OCI-LY3 (cell line): Measurements from ENCODE around the gene UBA5.

ENCODE experiments used
- H2AFZ ChIP-seq: fragments of 200-600, 300-600 bp; shearing (Covaris generic); 2 replicates; pipeline ENCODE4 v1.6.0; 2014; ENCODE audit warnings: antibody characterized with exemption, low read depth, low read length
- H3K27ac ChIP-seq: fragments of 200-600, 300-600 bp; sonication (generic); 2 replicates; pipeline ENCODE4 v1.5.1; 2014; ENCODE audit warnings: mild to moderate bottlenecking, low read length, moderate library complexity, mixed read lengths
- H3K27me3 ChIP-seq: fragments of 200-600, 300-600 bp; sonication (generic); 2 replicates; pipeline ENCODE4 v1.6.1; 2014; ENCODE audit warnings: low read depth, low read length, mixed read lengths
- H3K36me3 ChIP-seq: fragments of 200-600, 300-600 bp; sonication (generic); replicated peaks from 2 replicates; pipeline ENCODE3; 2014; ENCODE audit warnings: low read depth, low read length, mixed read lengths
- H3K4me1 ChIP-seq: fragments of 300-600, 200-600 bp; sonication (generic); 2 replicates; pipeline ENCODE4 v1.6.1; 2014; ENCODE audit warnings: low read length, mixed read lengths
- H3K4me2 ChIP-seq: fragments of 200-600, 300-600 bp; sonication (generic); 2 replicates; pipeline ENCODE4 v1.6.1; 2014; ENCODE audit warnings: low read length, mixed read lengths
- H3K4me3 ChIP-seq: fragments of 300-600, 200-600 bp; sonication (generic); 2 replicates; pipeline ENCODE4 v1.5.1; 2014; ENCODE audit warnings: antibody characterized with exemption, mild to moderate bottlenecking, low read length, moderate library complexity
- H3K79me2 ChIP-seq: fragments of 300-600, 200-600 bp; shearing (Covaris generic); 2 replicates; pipeline ENCODE4 v1.6.1; 2014; ENCODE audit warnings: mild to moderate bottlenecking, low read length, mixed read lengths
- H3K9ac ChIP-seq: fragments of 300-600, 200-600 bp; shearing (Covaris generic); 2 replicates; pipeline ENCODE4 v1.6.0; 2014; ENCODE audit warnings: mild to moderate bottlenecking, low read length, moderate library complexity
- H3K9me3 ChIP-seq: fragments of 200-600, 300-600 bp; shearing (Covaris generic); 2 replicates; pipeline ENCODE4 v1.6.1; 2014; ENCODE audit warnings: low read length, mixed read lengths; ENCODE audit not compliant: insufficient read depth
- H4K20me1 ChIP-seq: fragments of 200-600, 300-600 bp; sonication (generic); 2 replicates; pipeline ENCODE4 v1.6.1; 2016; ENCODE audit warnings: low read length, mixed read lengths; ENCODE audit not compliant: insufficient read depth
- EZH2phosphoT487 ChIP-seq: fragments of 200-600 bp; shearing (Covaris generic); IDR thresholded peaks from 2 replicates; pipeline ENCODE4 v1.6.1; 2018; ENCODE audit warnings: antibody characterized with exemption, mixed run types, low read depth
- TF ChIP-seq, protein P1 (sequence below): fragments of 200-600, 300-600 bp; sonication (generic); IDR thresholded peaks from 2 replicates; pipeline ENCODE4 v1.5.1; 2014; ENCODE audit warnings: antibody characterized with exemption, low read length, low read depth

The UBA5 gene

DNA sequence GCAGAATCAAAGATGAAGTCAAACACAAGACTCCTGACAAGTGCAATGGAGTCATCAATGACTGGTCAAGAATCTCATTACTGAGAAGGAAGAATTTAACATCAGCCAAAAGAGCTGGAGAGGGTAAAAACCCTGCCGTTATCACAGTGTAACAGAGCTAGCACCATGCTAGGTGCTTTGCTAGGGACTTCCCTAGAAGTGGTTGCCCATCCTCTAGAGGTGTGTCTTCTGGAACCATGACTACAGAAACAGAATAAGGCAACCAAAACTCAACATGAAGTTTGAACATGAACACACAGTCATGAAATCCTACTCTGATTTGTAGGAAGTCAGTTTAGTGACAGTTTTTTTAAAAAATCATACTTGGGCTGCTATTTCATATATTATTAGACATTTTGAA, 10.0 kb upstream of the UBA5 start:
- Histone ChIP-seq H3K9me3 (no peaks in the 10 kb centered on the region), H4K20me1 (0 out of 2 replicates have a peak, but pooled peaks cover 5% of the 10 kb centered on the region), H3K4me2 (no peak overlapping the region), H2AFZ (no peak overlapping the region), H3K27ac (no peak overlapping the region), H3K36me3 (no peaks in the 10 kb centered on the region), H3K4me1 (peaks cover 6% of the 10 kb centered on the region; the same call in 1 of the 2 replicates), H3K27me3 (no peaks in the 10 kb centered on the region), H3K79me2 (no peaks in the 10 kb centered on the region), H3K4me3 (no peak overlapping the region), H3K9ac (no peak overlapping the region)
- TF ChIP-seq, protein P1, sequence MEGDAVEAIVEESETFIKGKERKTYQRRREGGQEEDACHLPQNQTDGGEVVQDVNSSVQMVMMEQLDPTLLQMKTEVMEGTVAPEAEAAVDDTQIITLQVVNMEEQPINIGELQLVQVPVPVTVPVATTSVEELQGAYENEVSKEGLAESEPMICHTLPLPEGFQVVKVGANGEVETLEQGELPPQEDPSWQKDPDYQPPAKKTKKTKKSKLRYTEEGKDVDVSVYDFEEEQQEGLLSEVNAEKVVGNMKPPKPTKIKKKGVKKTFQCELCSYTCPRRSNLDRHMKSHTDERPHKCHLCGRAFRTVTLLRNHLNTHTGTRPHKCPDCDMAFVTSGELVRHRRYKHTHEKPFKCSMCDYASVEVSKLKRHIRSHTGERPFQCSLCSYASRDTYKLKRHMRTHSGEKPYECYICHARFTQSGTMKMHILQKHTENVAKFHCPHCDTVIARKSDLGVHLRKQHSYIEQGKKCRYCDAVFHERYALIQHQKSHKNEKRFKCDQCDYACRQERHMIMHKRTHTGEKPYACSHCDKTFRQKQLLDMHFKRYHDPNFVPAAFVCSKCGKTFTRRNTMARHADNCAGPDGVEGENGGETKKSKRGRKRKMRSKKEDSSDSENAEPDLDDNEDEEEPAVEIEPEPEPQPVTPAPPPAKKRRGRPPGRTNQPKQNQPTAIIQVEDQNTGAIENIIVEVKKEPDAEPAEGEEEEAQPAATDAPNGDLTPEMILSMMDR = no peak
- TF ChIP-seq EZH2phosphoT487 = no peak

DNA sequence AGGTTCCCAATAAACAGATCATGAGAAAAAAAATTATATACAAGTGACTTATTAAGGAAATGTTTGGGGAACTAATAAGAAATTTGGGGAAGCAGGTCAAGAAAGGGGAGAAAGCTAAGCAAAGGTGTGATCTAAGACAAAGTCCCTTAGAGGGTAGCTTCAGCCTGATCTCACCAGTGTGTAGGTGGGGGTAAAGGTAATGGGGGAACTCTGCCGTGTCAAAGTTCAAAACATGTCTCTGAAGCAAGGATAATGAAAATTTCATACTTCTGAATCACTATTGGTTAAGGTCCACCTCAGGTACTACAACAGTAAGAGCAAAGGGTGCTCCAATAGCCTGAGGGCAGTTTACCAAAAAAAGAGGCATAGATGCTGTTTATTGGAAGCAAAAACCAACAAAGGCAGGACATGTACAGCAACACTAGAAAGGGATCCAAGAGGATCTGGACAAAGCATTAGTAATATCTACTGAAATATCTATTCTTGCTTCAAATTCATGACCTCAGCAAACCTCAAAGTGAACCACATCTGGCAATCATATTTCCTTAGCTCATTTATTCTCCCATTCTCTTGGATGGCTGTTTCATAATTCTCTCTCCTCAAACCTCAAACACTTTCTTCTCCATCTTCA, 7.4 kb upstream of the UBA5 start:
- Histone ChIP-seq H2AFZ (no peak overlapping the region), H3K27ac (no peak overlapping the region)
- TF ChIP-seq, protein P1 = no peak
- TF ChIP-seq EZH2phosphoT487 = no peak

DNA sequence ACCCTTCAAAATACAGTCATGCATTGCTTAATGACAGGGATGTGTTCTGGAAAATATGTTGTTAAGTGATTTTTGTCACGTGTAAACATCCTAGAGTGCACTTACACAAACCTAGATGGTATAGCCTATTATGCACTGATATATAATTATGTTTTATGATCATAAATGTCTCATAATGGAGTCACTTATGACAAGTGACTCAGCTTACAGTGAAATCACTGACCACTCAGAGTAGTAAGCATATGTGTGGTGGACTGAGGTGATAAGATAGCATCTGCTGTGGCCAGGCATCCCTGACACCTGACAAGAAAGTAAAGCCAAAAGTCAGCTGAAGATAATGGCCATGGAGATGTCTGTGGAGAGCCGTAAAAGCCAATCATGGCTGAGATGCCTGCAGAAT, 5.9 kb upstream of the UBA5 start:
- no peak overlapping the region for H2AFZ ChIP-seq
- no peaks in the 10 kb centered on the region for H4K20me1 ChIP-seq
- peaks cover 10% of the 10 kb centered on the region for H3K79me2 ChIP-seq
- H3K4me1 ChIP-seq = peaks cover 14% of the 10 kb centered on the region
- H3K36me3 ChIP-seq = no peaks in the 10 kb centered on the region
- H3K4me2 ChIP-seq = no peak overlapping the region
- H3K4me3 ChIP-seq = no peak overlapping the region
- H3K27ac ChIP-seq = no peak overlapping the region
- no peaks in the 10 kb centered on the region for H3K27me3 ChIP-seq
- H3K9ac ChIP-seq = no peak overlapping the region
- H3K9me3 ChIP-seq = no peaks in the 10 kb centered on the region
- TF ChIP-seq EZH2phosphoT487 = no peak
- TF ChIP-seq, protein P1 = no peak

More for the DNA sequence above, 7.4 kb upstream of the UBA5 start:
- H3K4me3 ChIP-seq = no peak overlapping the region
- H3K9me3 ChIP-seq = no peaks in the 10 kb centered on the region
- H3K9ac ChIP-seq = no peak overlapping the region
- H3K4me1 ChIP-seq = peaks cover 6% of the 10 kb centered on the region; the same call in 1 of the 2 replicates
- no peaks in the 10 kb centered on the region for H3K79me2 ChIP-seq
- H4K20me1 ChIP-seq = no peaks in the 10 kb centered on the region
- no peak overlapping the region for H3K4me2 ChIP-seq
- no peaks in the 10 kb centered on the region for H3K36me3 ChIP-seq
- H3K27me3 ChIP-seq = no peaks in the 10 kb centered on the region

DNA sequence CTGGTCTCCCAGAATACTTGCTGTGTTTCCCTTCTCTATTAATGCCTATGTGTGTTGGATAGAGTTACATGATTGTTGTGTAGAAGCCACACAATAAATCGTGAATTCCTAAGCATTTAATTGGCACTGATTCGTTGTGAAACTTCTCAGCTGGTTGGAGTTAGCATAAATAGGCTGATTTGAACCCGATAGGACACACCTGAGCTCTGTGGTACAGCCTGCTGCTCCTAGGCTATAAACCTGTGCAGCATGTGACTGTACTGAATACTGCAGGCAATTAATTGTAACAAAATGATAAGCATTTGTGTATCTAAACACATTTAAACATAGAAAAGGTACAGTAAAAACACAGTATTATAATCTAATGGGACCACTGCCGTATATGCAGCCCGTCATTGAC, 5.4 kb upstream of the UBA5 start:
- no peak for TF ChIP-seq EZH2phosphoT487
- TF ChIP-seq, protein P1 = no peak
- no peaks in the 10 kb centered on the region for H4K20me1 ChIP-seq
- peaks cover 15% of the 10 kb centered on the region for H3K79me2 ChIP-seq
- no peak overlapping the region for H3K4me3 ChIP-seq
- H2AFZ ChIP-seq = no peak overlapping the region
- peaks cover 14% of the 10 kb centered on the region for H3K4me1 ChIP-seq
- no peak overlapping the region for H3K27ac ChIP-seq
- no peaks in the 10 kb centered on the region for H3K36me3 ChIP-seq
- no peaks in the 10 kb centered on the region for H3K9me3 ChIP-seq
- H3K9ac ChIP-seq = no peak overlapping the region
- H3K4me2 ChIP-seq = no peak overlapping the region
- no peaks in the 10 kb centered on the region for H3K27me3 ChIP-seq
